Parathyroid adenoma (tissue), 2 donors: ENCODE results near the gene INPP4A.

Experiments used
- H2AFZ ChIP-seq: fragments of 300-600 bp; sonication (generic); one replicate; pipeline ENCODE4 v1.7.0; 2017; ENCODE audit warnings: antibody characterized with exemption, mild to moderate bottlenecking
- H3K27ac ChIP-seq: fragments of 300-600 bp; sonication (generic); one replicate; pipeline ENCODE4 v1.7.0; 2017
- H3K27me3 ChIP-seq: fragments of 300-600 bp; sonication (generic); one replicate; pipeline ENCODE4 v1.7.0; 2017; ENCODE audit warnings: low read length; ENCODE audit not compliant: control insufficient read depth, insufficient read depth
- H3K36me3 ChIP-seq: fragments of 300-600 bp; sonication (generic); one replicate; pipeline ENCODE4 v1.7.0; 2017; ENCODE audit warnings: low read length; ENCODE audit not compliant: control insufficient read depth, insufficient read depth
- H3K4me1 ChIP-seq: fragments of 300-600 bp; sonication (generic); one replicate; pipeline ENCODE4 v1.7.0; 2017; ENCODE audit warnings: control low read depth
- H3K4me2 ChIP-seq: fragments of 300-600 bp; sonication (generic); one replicate; pipeline ENCODE4 v1.7.0; 2017; ENCODE audit warnings: low read length
- H3K4me3 ChIP-seq: fragments of 300-600 bp; sonication (generic); one replicate; pipeline ENCODE4 v1.7.0; 2017; ENCODE audit warnings: low read depth, low read length
- H3K79me2 ChIP-seq: fragments of 300-600 bp; sonication (generic); one replicate; pipeline ENCODE4 v1.7.0; 2017; ENCODE audit warnings: control low read depth
- H3K9ac ChIP-seq: fragments of 300-600 bp; sonication (generic); one replicate; pipeline ENCODE4 v1.7.0; 2017; ENCODE audit warnings: mild to moderate bottlenecking
- H3K9me3 ChIP-seq: fragments of 300-600 bp; sonication (generic); one replicate; pipeline ENCODE4 v1.7.0; 2017; ENCODE audit warnings: low read length; ENCODE audit not compliant: control insufficient read depth
- TF ChIP-seq, protein P1 (sequence below): fragments of 300-600 bp; sonication (generic); IDR thresholded peaks from one replicate; pipeline ENCODE4 v1.7.0; 2017; ENCODE audit warnings: antibody characterized with exemption, mild to moderate bottlenecking
- donor health status: primary hyperparathyroidism.

Gene INPP4A

DNA sequence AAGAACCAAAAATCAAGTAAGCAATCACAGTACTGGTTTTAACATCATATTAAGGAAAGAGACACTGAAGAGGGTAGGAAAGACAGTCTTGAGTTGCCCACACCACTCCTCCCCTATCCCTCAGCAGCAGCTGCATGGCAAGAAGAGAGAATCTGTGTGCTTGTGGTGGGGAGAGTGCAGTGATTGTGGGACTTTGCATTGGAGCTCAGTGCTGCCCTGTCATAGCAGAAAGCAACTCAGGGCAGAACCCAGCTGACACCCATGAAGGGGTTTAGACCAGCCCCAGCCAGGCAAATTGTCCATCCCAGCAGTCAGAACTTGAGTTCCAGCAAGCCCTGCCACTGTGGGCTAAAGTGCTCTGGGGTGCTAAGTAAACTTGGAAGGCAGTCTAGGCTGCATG, 40.8 kb upstream of the INPP4A start:
- Histone ChIP-seq H3K36me3 (no peaks in the 10 kb centered on the region), H3K4me2 (no peak overlapping the region), H3K9ac (no peak overlapping the region), H3K27ac (no peak overlapping the region), H2AFZ (no peak overlapping the region), H3K79me2 (no peaks in the 10 kb centered on the region), H3K4me3 (no peak overlapping the region), H3K4me1 (no peaks in the 10 kb centered on the region), H3K9me3 (no peaks in the 10 kb centered on the region), H3K27me3 (no peaks in the 10 kb centered on the region)
- TF ChIP-seq, protein P1, sequence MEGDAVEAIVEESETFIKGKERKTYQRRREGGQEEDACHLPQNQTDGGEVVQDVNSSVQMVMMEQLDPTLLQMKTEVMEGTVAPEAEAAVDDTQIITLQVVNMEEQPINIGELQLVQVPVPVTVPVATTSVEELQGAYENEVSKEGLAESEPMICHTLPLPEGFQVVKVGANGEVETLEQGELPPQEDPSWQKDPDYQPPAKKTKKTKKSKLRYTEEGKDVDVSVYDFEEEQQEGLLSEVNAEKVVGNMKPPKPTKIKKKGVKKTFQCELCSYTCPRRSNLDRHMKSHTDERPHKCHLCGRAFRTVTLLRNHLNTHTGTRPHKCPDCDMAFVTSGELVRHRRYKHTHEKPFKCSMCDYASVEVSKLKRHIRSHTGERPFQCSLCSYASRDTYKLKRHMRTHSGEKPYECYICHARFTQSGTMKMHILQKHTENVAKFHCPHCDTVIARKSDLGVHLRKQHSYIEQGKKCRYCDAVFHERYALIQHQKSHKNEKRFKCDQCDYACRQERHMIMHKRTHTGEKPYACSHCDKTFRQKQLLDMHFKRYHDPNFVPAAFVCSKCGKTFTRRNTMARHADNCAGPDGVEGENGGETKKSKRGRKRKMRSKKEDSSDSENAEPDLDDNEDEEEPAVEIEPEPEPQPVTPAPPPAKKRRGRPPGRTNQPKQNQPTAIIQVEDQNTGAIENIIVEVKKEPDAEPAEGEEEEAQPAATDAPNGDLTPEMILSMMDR, result no peak

DNA sequence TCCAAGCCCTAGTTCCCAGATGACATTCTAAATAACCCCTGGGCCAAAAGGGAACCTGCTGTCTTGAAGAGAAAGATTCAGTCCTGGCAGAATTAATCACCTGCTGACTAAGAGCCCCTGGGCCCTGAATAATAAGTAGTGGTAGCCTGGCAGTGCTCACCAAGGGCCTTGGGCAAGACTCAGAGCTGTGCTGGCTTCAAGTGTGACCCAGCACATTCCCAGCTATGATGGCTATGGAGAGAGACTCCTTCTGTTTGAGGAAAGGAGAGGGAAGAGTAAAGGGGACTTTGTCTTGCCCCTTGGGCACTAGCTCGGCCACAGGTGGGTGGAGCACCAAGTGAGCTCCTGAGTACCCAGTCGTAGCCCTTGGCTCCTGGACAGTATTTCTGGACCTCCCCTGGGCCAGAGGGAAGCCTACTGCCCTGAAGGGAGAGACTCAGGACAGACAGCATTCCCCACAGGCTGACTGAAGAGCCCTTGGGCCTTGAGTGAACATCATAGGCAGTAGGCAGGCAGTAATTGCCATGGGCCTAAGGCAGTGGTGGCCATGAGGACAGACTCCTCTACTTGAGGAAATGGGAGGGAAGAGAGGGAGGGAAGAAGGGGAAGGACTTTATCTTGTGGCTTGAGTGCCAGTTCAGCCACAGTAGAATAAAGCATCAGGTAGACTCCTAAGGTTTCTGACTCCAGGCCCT, 40.0 kb upstream of the INPP4A start:
- Histone ChIP-seq H3K27me3 (no peaks in the 10 kb centered on the region), H3K4me3 (no peak overlapping the region), H2AFZ (no peak overlapping the region), H3K79me2 (no peaks in the 10 kb centered on the region), H3K9ac (no peak overlapping the region), H3K27ac (no peak overlapping the region), H3K4me1 (no peaks in the 10 kb centered on the region), H3K9me3 (no peaks in the 10 kb centered on the region), H3K4me2 (no peak overlapping the region), H3K36me3 (no peaks in the 10 kb centered on the region)
- TF ChIP-seq, protein P1, result no peak

DNA sequence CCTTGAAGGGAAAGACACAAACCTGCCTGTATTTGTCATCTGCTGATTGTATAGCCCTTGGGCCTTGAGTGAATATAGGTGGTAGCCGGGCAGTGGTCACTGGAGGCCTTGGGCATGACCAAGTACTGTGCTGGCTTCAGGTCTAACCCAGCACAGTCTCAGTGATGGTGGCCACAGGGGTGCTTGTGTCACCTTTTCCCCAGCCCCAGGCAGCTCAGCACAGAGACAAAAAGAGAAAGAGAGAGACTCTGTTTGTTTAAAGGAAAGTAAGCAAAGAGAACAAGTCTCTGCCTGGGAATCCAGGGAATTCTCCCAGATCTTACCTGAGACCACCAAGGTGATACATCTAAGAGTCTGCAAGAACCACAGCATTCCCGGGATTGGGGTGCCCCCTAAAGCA, 39.4 kb upstream of the INPP4A start:
- Histone ChIP-seq H3K4me2 (no peak overlapping the region), H3K27ac (no peak overlapping the region), H3K9me3 (no peaks in the 10 kb centered on the region), H3K9ac (no peak overlapping the region), H3K79me2 (no peaks in the 10 kb centered on the region), H3K36me3 (no peaks in the 10 kb centered on the region), H2AFZ (no peak overlapping the region), H3K27me3 (no peaks in the 10 kb centered on the region), H3K4me1 (no peaks in the 10 kb centered on the region), H3K4me3 (no peak overlapping the region)
- TF ChIP-seq, protein P1, result no peak

DNA sequence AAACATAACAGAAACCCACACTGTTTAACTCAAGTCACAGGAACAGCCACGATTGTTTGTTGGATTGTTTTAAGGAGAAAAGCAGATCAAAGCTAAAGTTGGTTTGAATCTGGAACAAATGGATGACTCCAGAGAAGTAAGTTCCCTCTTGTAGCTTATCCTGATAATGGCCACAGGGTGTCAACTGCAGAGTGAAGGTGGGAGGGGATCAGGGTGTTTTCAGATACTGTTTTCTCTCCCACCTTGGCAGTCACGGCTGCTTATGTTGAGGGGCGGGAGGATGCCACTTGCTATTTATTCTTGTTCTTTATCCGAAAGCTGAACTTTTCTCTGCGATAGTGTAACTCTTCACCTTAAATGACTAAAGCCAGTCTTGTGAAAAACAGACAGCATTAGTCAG, 36.5 kb upstream of the INPP4A start:
- no peak overlapping the region for H3K27ac ChIP-seq
- no peaks in the 10 kb centered on the region for H3K4me1 ChIP-seq
- no peak overlapping the region for H2AFZ ChIP-seq
- H3K36me3 ChIP-seq, result no peaks in the 10 kb centered on the region
- no peak overlapping the region for H3K4me2 ChIP-seq
- no peak overlapping the region for H3K9ac ChIP-seq
- TF ChIP-seq, protein P1, result no peak
- no peaks in the 10 kb centered on the region for H3K9me3 ChIP-seq
- H3K4me3 ChIP-seq, result no peak overlapping the region
- no peaks in the 10 kb centered on the region for H3K79me2 ChIP-seq
- no peaks in the 10 kb centered on the region for H3K27me3 ChIP-seq
